Fibroblast of villous mesenchyme (primary cell): ENCODE results near the gene FERMT2. TPM values are rescaled to one million over a fixed set of nuclear protein-coding genes. Genes with fewer than 3 reads are reported as not detected.
"Not testable (repeated sequence)": the region's sequence is repeated elsewhere in the genome, so short reads cannot be mapped to it uniquely, and the experiment has no call there.

Source experiments
- DNase-seq: peaks from one replicate; pipeline ENCODE4 v3.0.0-alpha.2; 2010; ENCODE audit warnings: low read depth
- H3K4me3 ChIP-seq: 2 replicates; pipeline ENCODE4 v1.5.1; 2011; ENCODE audit warnings: low read depth, mild to moderate bottlenecking, low read length
- total RNA-seq: library from RNA; depleted of rRNA; stranded (reverse); fragments of >200 nt; gene quantifications from 2 replicates; pipeline ENCODE4 v1.2.3, GENCODE V29; 2012
- TF ChIP-seq, protein P1 (sequence below): IDR thresholded peaks from 2 replicates; pipeline ENCODE4 v1.5.1; 2012; ENCODE audit warnings: low read depth, mild to moderate bottlenecking, low read length; ENCODE audit not compliant: insufficient read depth

The FERMT2 gene
- total RNA-seq, 1 donor, result 320 TPM

DNA sequence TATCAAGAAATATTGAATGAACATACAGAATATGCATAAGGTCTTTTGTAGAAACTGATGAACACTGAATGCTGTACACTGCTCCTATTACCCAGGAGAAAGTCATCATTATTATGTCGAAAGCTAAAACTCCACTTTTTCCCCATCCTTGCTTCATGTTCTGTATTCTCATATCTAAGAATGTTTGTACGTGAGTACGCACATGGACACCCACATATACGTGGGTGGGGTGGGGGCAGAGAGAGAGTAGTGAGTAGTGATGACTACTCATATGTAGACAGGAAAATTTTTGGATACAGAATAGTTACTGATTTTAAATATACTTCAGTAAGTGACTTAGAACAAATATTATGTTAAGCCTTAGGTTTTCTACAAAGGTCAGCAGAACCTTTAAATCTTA lies 75.1 kb downstream of the FERMT2 start:
- no peak overlapping the region for H3K4me3 ChIP-seq
- DNase-seq, result no peak
- TF ChIP-seq, protein P1, sequence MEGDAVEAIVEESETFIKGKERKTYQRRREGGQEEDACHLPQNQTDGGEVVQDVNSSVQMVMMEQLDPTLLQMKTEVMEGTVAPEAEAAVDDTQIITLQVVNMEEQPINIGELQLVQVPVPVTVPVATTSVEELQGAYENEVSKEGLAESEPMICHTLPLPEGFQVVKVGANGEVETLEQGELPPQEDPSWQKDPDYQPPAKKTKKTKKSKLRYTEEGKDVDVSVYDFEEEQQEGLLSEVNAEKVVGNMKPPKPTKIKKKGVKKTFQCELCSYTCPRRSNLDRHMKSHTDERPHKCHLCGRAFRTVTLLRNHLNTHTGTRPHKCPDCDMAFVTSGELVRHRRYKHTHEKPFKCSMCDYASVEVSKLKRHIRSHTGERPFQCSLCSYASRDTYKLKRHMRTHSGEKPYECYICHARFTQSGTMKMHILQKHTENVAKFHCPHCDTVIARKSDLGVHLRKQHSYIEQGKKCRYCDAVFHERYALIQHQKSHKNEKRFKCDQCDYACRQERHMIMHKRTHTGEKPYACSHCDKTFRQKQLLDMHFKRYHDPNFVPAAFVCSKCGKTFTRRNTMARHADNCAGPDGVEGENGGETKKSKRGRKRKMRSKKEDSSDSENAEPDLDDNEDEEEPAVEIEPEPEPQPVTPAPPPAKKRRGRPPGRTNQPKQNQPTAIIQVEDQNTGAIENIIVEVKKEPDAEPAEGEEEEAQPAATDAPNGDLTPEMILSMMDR, result no peak

DNA sequence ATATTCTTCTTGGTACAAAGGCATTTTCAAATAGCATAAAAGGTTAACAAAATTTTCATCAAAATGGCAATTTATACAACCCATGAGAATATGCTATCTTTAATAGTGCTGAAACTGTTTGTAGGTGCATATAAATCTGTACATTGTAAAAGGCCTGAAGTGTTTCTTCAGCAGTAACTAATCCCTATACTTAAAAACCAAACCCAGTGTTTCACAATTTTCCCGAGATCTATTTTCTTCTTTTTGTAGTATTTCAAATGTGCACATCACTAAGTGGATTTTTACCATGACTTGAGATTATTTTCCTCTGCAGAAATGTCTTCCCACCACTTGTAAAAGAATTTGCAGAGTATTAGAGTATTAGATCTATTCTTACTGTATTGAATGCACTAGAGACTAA lies 76.5 kb downstream of the FERMT2 start:
- TF ChIP-seq, protein P1, result no peak
- H3K4me3 ChIP-seq, result no peak overlapping the region
- DNase-seq, result peak; percentile 72

DNA sequence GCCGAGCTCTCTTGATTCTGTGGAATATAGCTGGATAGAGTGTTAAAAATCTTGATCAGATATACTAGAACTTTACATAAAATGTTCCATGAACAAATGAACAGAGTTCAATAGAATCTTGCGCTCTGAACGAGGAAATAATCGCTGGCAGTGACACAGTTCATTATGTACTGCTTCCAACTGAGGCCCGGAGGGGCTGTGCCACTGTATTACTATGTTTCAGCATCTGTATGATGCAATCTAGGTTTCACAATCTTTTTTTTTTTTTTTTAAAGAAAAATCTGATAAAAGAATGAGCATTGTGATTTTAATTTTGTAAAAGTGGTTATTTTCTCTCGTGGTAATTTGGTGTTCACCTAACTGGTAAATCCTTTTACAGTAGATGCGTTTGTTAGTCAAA lies 77.2 kb downstream of the FERMT2 start:
- TF ChIP-seq, protein P1, result no peak
- no peak overlapping the region for H3K4me3 ChIP-seq
- DNase-seq, result peak; percentile 75

DNA sequence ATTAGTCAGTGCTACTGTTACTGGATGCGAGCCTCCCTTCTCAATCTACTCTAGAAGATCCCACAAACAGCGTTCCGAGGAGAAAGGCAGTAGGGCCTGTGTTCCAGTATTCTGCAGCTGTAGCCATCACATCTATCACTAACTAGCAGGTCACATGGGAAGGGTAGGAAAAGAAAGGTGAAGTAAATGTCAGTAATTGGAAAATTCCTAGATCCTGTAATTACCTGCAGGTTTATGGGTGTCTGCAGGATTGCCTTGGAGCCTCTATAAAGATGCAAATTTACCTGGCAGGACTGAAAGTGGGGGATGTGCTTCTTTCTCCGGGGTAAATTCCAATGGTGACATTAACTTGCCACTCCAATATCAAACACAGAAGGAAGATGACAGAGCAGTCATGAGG lies 77.8 kb downstream of the FERMT2 start:
- TF ChIP-seq, protein P1, result no peak
- DNase-seq, result no peak
- no peak overlapping the region for H3K4me3 ChIP-seq

DNA sequence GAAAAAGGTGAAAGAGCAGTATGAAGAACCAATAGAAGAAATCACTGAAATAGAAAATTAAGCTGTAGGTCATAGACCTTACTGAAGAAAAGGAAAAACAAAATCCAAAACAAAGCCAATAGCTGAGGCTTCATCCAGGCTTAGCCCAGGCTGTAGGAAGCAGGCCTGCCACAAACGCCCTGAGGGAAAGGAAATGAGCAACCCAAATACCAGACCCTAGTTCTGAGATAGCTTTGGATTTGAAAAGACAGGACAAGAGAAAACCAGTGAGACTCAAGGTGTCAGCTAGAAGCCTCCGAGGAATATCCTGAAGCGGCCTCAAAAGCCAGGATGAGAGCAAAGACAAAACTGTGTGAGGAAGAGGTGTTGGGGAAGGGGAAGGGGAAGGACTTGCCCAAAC lies 79.2 kb downstream of the FERMT2 start:
- no peak for DNase-seq
- H3K4me3 ChIP-seq, result no peak overlapping the region
- TF ChIP-seq, protein P1, result no peak

DNA sequence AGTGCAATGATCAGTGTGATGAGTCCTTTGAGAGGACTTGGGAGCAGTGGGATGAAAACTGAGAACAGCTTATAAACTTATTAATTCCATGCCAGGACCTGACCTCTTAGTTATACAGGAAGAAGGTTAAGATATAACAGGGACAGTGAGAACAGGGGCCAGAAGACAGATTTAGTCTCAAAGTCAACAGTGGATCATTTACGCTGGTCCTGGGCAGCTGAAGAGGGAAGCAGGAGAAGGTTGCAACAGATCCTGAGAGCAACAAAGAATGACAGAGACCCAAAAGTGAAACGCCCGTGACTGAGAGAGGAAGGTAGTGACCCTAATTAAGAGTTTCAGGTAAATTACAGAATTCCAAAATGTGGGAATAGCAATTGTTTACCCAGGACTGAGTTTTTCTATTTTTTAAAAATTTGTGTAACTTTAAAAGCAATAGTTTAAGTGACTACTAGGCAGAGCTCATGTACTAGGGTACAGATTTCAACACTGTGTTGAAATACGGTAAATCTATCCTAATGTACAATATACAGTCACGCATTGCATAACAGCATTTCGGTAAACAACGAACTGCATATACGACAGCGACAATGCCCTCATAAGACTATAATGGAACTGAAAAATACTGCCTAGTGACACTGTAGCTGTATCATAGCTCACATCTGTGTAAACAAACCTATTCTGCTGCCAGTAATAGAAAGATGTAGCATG lies 81.8 kb downstream of the FERMT2 start:
- no peak for DNase-seq

DNA sequence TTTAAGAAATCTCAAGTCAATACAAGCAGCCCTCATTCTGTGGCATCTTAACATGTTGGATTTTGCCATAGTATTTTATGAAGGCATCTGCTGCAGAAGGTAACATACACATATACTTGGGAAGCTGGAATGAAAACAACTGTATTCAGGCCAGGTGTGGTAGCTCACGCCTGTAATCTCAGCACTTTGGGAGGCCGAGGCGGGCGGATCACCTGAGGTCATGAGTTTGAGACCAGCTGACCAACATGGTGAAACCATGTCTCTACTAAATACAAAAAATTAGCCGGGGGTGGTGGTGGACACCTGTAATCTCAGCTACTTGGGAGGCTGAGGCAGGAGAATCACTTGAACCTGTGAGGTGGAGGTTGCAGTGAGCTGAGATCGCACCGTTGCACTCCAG lies 86.0 kb downstream of the FERMT2 start:
- not testable (repeated sequence) for DNase-seq, H3K4me3 ChIP-seq

More for the DNA sequence above, 81.8 kb downstream of the FERMT2 start:
- no peak overlapping the region for H3K4me3 ChIP-seq
- TF ChIP-seq, protein P1, result no peak
